ENCODE data around the gene CIT. TPM values are rescaled to one million over a fixed set of nuclear protein-coding genes. Genes with fewer than 3 reads are reported as not detected.

Gene CIT, protein sequence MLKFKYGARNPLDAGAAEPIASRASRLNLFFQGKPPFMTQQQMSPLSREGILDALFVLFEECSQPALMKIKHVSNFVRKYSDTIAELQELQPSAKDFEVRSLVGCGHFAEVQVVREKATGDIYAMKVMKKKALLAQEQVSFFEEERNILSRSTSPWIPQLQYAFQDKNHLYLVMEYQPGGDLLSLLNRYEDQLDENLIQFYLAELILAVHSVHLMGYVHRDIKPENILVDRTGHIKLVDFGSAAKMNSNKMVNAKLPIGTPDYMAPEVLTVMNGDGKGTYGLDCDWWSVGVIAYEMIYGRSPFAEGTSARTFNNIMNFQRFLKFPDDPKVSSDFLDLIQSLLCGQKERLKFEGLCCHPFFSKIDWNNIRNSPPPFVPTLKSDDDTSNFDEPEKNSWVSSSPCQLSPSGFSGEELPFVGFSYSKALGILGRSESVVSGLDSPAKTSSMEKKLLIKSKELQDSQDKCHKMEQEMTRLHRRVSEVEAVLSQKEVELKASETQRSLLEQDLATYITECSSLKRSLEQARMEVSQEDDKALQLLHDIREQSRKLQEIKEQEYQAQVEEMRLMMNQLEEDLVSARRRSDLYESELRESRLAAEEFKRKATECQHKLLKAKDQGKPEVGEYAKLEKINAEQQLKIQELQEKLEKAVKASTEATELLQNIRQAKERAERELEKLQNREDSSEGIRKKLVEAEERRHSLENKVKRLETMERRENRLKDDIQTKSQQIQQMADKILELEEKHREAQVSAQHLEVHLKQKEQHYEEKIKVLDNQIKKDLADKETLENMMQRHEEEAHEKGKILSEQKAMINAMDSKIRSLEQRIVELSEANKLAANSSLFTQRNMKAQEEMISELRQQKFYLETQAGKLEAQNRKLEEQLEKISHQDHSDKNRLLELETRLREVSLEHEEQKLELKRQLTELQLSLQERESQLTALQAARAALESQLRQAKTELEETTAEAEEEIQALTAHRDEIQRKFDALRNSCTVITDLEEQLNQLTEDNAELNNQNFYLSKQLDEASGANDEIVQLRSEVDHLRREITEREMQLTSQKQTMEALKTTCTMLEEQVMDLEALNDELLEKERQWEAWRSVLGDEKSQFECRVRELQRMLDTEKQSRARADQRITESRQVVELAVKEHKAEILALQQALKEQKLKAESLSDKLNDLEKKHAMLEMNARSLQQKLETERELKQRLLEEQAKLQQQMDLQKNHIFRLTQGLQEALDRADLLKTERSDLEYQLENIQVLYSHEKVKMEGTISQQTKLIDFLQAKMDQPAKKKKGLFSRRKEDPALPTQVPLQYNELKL (N-terminal part only)
- 100 to 1,000 TPM; 113 to 132 TPM for total RNA-seq

GRCh38 chr12:119876761-119877638, at the start of gene CIT:
CIT (minus strand) TSS chr12:119877320; CDS start chr12:119876168, 1,152 bp downstream.
- peaks cover 11% of the 10 kb centered on the region for H3K27me3 Mint-ChIP-seq
- H3K36me3 Mint-ChIP-seq (ENCODE audit: low read depth): peaks cover 30% of the 10 kb centered on the region
- H3K9me3 Mint-ChIP-seq: no peaks in the 10 kb centered on the region
- H3K27ac Mint-ChIP-seq: peak within 1 kb of the TSS; percentile 73
- DNase-seq: peak; percentile 93
- H3K4me1 Mint-ChIP-seq: peaks cover 29% of the 10 kb centered on the region
- H3K4me3 Mint-ChIP-seq: peak within 1 kb of the TSS; percentile 95
- ChIA-PET CTCF (no interaction called here), POLR2A (no interaction called here)

DNA sequence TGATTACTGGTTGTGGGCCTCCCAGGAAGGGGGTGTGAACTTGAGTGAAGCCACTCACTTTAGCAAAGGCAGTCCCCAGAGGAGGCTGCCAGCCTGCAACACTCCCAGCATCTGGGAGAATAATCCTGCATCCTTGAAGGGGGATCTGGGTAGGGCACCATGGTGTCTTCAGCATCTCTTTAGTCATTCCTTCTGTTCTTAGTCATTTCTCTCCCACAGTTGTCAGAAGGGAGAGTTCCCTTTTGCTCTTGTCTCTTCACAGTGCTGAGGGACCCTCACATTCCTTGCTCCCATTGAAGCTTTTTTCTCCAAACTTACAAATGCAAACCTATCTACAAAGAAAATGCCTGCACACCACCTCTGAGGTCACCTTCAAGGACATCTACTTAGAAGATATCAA, 48.1 kb upstream of the CIT start:
- Mint-ChIP-seq H3K36me3 (ENCODE audit: low read depth) (no peaks in the 10 kb centered on the region), H3K9me3 (no peaks in the 10 kb centered on the region), H3K27me3 (peaks cover 14% of the 10 kb centered on the region), H3K4me1 (no peaks in the 10 kb centered on the region), H3K27ac (no peak overlapping the region), H3K4me3 (no peak overlapping the region)
- ChIA-PET POLR2A (no interaction called here), CTCF (no interaction called here)
- DNase-seq: no peak

- Mint-ChIP-seq H3K9me3 (no peaks in the 10 kb centered on the region), H3K27ac (no peak overlapping the region), H3K4me3 (no peak overlapping the region), H3K27me3 (peaks cover 12% of the 10 kb centered on the region), H3K36me3 (ENCODE audit: low read depth) (no peaks in the 10 kb centered on the region), H3K4me1 (no peaks in the 10 kb centered on the region)
- CTCF ChIA-PET: no interaction called here
- DNase-seq: no peak
- POLR2A ChIA-PET: no interaction called here
Measured at GRCh38 chr12:119920064-119920463, 42.9 kb upstream of the CIT start.

DNA sequence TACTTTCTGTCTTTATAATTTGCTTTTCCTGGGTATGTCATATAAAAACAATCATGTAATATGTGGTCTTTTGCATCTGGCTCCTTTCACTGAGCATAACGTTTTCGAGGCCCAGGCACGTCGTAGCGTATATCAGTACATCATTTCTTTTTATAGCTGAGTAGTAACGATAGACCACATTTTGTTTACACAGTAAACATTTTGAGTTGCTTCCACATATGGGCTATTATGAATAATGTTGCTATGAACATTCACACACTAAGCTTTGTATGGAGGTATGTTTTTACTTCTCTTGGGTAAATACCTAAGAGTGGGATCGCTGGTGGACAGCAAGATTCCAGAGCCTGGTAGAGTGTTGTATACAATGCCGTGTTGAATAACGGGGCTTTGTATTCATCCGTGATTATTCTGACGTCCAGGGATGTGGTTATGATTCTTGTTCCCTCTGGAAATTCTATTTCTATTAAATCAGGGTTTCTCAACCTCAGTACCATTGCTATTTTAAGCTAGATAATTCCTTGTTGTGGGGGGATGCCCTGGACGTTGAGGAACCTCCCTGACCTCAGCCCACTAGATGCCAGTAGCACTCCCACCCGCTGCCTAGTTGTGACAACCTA, 38.9 kb upstream of the CIT start:
- Mint-ChIP-seq H3K27me3 (peaks cover 3% of the 10 kb centered on the region), H3K4me3 (no peak overlapping the region), H3K27ac (no peak overlapping the region), H3K4me1 (no peaks in the 10 kb centered on the region), H3K36me3 (ENCODE audit: low read depth) (no peaks in the 10 kb centered on the region), H3K9me3 (no peaks in the 10 kb centered on the region)
- CTCF ChIA-PET: no interaction called here
- POLR2A ChIA-PET: no interaction called here
- no peak for DNase-seq

DNA sequence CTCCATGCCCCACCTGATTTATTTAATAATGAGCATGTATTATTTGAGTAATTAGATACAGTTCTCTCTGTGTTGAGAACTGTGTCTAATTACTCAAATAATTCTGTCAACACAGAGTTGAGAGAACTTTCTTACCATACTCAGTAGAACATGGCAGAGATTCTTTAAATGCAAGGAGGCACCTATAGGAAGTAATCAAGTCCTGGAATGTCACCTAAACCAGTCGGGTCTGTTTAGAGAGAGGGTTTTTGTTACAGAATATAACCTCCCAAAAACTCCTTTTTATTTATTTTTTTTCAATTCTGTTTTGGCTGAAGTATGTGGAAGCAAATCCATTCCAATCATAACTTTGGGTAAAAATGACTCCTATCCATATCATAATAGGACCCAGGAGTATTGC, 37.5 kb upstream of the CIT start:
- H3K36me3 Mint-ChIP-seq (ENCODE audit: low read depth): no peaks in the 10 kb centered on the region
- H3K4me3 Mint-ChIP-seq: no peak overlapping the region
- peaks cover 3% of the 10 kb centered on the region for H3K27me3 Mint-ChIP-seq
- no peak for DNase-seq
- ChIA-PET CTCF (interaction anchor here (1.4 kb wide), 1 partner anchor 12 kb away, joined by 4 read pairs; no protein-coding TSS in a partner anchor), POLR2A (no interaction called here)
- no peaks in the 10 kb centered on the region for H3K9me3 Mint-ChIP-seq
- H3K4me1 Mint-ChIP-seq: no peaks in the 10 kb centered on the region
- H3K27ac Mint-ChIP-seq: no peak overlapping the region

- ChIA-PET CTCF (interaction anchor here (1.2 to 1.4 kb wide), 3 partner anchors 10 to 11 kb away, joined by 3 to 4 read pairs (median 4); no protein-coding TSS in a partner anchor), POLR2A (no interaction called here)
- Mint-ChIP-seq H3K27ac (no peak overlapping the region), H3K9me3 (no peaks in the 10 kb centered on the region), H3K27me3 (peaks cover 3% of the 10 kb centered on the region), H3K4me3 (no peak overlapping the region), H3K36me3 (ENCODE audit: low read depth) (no peaks in the 10 kb centered on the region), H3K4me1 (no peaks in the 10 kb centered on the region)
- DNase-seq: no peak
Measured at GRCh38 chr12:119913536-119914330, 36.6 kb upstream of the CIT start.

GRCh38 chr12:119911182-119911581, 34.1 kb upstream of the CIT start:
- ChIA-PET CTCF (interaction anchor here (0.7 kb wide), 2 partner anchors 24 to 168 kb away, joined by 3 read pairs; no protein-coding TSS in a partner anchor), POLR2A (no interaction called here)
- peaks cover 3% of the 10 kb centered on the region for H3K27me3 Mint-ChIP-seq
- H3K4me3 Mint-ChIP-seq: no peak overlapping the region
- no peaks in the 10 kb centered on the region for H3K4me1 Mint-ChIP-seq
- H3K27ac Mint-ChIP-seq: no peak overlapping the region
- DNase-seq: no peak
- H3K36me3 Mint-ChIP-seq (ENCODE audit: low read depth): no peaks in the 10 kb centered on the region
- H3K9me3 Mint-ChIP-seq: no peaks in the 10 kb centered on the region

- Mint-ChIP-seq H3K4me3 (no peak overlapping the region), H3K27ac (no peak overlapping the region), H3K36me3 (ENCODE audit: low read depth) (no peaks in the 10 kb centered on the region), H3K9me3 (no peaks in the 10 kb centered on the region), H3K4me1 (no peaks in the 10 kb centered on the region), H3K27me3 (peaks cover 3% of the 10 kb centered on the region)
- ChIA-PET CTCF (interaction anchor here (1.0 kb wide), 1 partner anchor 28 kb away, joined by 5 read pairs; no protein-coding TSS in a partner anchor), POLR2A (no interaction called here)
- no peak for DNase-seq
Measured at GRCh38 chr12:119910586-119910985, 33.5 kb upstream of the CIT start.

DNA sequence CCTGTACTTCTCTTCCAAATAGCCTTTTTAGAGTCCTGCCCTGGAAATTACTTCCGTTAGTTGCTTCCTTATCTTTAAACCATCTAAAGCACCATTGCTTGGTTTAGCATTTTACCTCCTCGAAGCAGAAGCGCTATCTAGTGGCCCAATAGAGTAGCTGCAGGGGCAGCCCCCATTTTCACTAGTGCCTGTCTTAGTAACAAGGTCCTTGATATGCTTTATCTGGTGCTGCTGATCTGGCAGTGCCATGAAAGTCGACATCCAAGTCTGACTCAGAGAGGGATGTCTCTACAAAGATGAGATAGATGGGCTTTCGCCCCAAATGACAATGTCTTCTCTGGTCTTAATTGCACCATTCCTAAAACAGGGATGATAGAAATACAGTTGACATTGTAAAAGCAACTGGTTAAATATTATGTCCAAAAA, 25.0 kb upstream of the CIT start:
- ChIA-PET CTCF (interaction anchor here (0.8 to 1.1 kb wide), 3 partner anchors 12 to 117 kb away, joined by 3 to 4 read pairs (median 3); no protein-coding TSS in a partner anchor), POLR2A (no interaction called here)
- H3K9me3 Mint-ChIP-seq: no peaks in the 10 kb centered on the region
- H3K4me1 Mint-ChIP-seq: peaks cover 4% of the 10 kb centered on the region
- peaks cover 3% of the 10 kb centered on the region for H3K27me3 Mint-ChIP-seq
- peak; percentile 83 for DNase-seq
- H3K36me3 Mint-ChIP-seq (ENCODE audit: low read depth): no peaks in the 10 kb centered on the region
- H3K27ac Mint-ChIP-seq: no peak overlapping the region
- H3K4me3 Mint-ChIP-seq: no peak overlapping the region

DNA sequence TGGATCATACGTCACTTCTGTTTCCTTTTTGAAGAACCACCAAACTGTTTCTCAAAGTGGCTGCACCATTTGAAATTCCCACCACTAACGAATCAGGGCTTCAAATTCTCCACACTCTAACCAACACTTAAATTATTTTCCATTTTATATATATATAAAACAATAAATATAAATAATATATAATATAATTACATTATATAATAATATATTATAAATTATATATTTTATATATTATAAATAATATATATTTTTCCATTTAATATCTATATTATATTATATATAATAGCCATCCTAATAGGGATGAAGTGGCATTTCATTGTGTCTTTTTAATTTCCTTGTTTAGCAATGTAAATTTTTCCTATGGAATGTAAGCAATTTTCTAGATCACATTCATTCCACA, 24.6 kb upstream of the CIT start:
- no peak overlapping the region for H3K4me3 Mint-ChIP-seq
- H3K9me3 Mint-ChIP-seq: no peaks in the 10 kb centered on the region
- peaks cover 4% of the 10 kb centered on the region for H3K4me1 Mint-ChIP-seq
- no peak for DNase-seq
- peaks cover 3% of the 10 kb centered on the region for H3K27me3 Mint-ChIP-seq
- no peaks in the 10 kb centered on the region for H3K36me3 Mint-ChIP-seq (ENCODE audit: low read depth)
- no peak overlapping the region for H3K27ac Mint-ChIP-seq
- ChIA-PET CTCF (interaction anchor here (0.8 kb wide), 1 partner anchor 117 kb away, joined by 3 read pairs; no protein-coding TSS in a partner anchor), POLR2A (no interaction called here)

GRCh38 chr12:119894916-119895315, 17.8 kb upstream of the CIT start:
- no peaks in the 10 kb centered on the region for H3K4me1 Mint-ChIP-seq
- peaks cover 9% of the 10 kb centered on the region for H3K27me3 Mint-ChIP-seq
- H3K36me3 Mint-ChIP-seq (ENCODE audit: low read depth): no peaks in the 10 kb centered on the region
- H3K4me3 Mint-ChIP-seq: no peak overlapping the region
- no peak for DNase-seq
- no peaks in the 10 kb centered on the region for H3K9me3 Mint-ChIP-seq
- ChIA-PET CTCF (interaction anchor here (0.9 to 1.2 kb wide), 2 partner anchors 9 to 137 kb away, joined by 3 read pairs; no protein-coding TSS in a partner anchor), POLR2A (no interaction called here)
- H3K27ac Mint-ChIP-seq: no peak overlapping the region
